Astrocyte (in vitro differentiated cells and primary cell): ENCODE results near the gene KMT5C. TPM values are rescaled to one million over a fixed set of nuclear protein-coding genes. Genes with fewer than 3 reads are reported as not detected.

Source experiments
- DNase-seq: peaks from one replicate; pipeline ENCODE4 v3.0.0-alpha.2; 2010; ENCODE audit warnings: low read depth
- FAIRE-seq: peaks from 2 replicates; lab custom pipeline; 2011; peaks lifted over from hg19 to GRCh38; lab: Jason Lieb, UNC
- H2AFZ ChIP-seq: 2 replicates; pipeline ENCODE4 v1.6.0; 2012; ENCODE audit warnings: low read depth, low read length, inconsistent platforms
- H3K27ac ChIP-seq: 2 replicates; pipeline ENCODE4 v1.5.1; 2011; ENCODE audit warnings: low read depth, low read length, inconsistent platforms
- H3K27me3 ChIP-seq: 2 replicates; pipeline ENCODE4 v1.6.0; 2011; ENCODE audit warnings: low read length, inconsistent platforms; ENCODE audit not compliant: insufficient read depth
- H3K36me3 ChIP-seq: 2 replicates; pipeline ENCODE4 v1.5.1; 2011; ENCODE audit warnings: low read length, inconsistent platforms; ENCODE audit not compliant: insufficient read depth
- H3K4me1 ChIP-seq: 2 replicates; pipeline ENCODE4 v1.5.1; 2011; ENCODE audit warnings: low read length, inconsistent platforms; ENCODE audit not compliant: insufficient read depth
- H3K4me2 ChIP-seq: 2 replicates; pipeline ENCODE4 v1.6.0; 2012; ENCODE audit warnings: low read length, inconsistent platforms
- H3K4me3 ChIP-seq: 2 replicates; pipeline ENCODE4 v1.5.1; 2011; ENCODE audit warnings: low read depth, mild to moderate bottlenecking, low read length, inconsistent platforms; ENCODE audit not compliant: insufficient read depth
- H3K79me2 ChIP-seq: 2 replicates; pipeline ENCODE4 v1.6.0; 2012; ENCODE audit warnings: mild to moderate bottlenecking, low read length, inconsistent platforms; ENCODE audit not compliant: insufficient read depth
- H3K9ac ChIP-seq: 2 replicates; pipeline ENCODE4 v1.6.0; 2012; ENCODE audit warnings: mild to moderate bottlenecking, low read length, inconsistent platforms
- H3K9me3 ChIP-seq: 2 replicates; pipeline ENCODE4 v1.5.1; 2012; ENCODE audit warnings: low read depth, mild to moderate bottlenecking, low read length, inconsistent platforms; ENCODE audit not compliant: insufficient read depth
- H4K20me1 ChIP-seq: 2 replicates; pipeline ENCODE4 v1.6.0; 2012; ENCODE audit warnings: low read length, inconsistent platforms; ENCODE audit not compliant: insufficient read depth
- H3K27ac Mint-ChIP-seq: one replicate; pipeline ENCODE4 v1.8.0; 2021; ENCODE audit warnings: mild to moderate bottlenecking, mixed read lengths; ENCODE audit not compliant: unreplicated experiment
- H3K27me3 Mint-ChIP-seq: one replicate; pipeline ENCODE4 v1.8.0; 2021; ENCODE audit warnings: low read depth, mixed read lengths; ENCODE audit not compliant: unreplicated experiment
- H3K36me3 Mint-ChIP-seq: one replicate; pipeline ENCODE4 v1.8.0; 2021; ENCODE audit warnings: low read depth, mixed read lengths; ENCODE audit not compliant: unreplicated experiment
- H3K4me1 Mint-ChIP-seq: one replicate; pipeline ENCODE4 v1.8.0; 2021; ENCODE audit warnings: low read depth, mixed read lengths; ENCODE audit not compliant: unreplicated experiment
- H3K4me3 Mint-ChIP-seq: one replicate; pipeline ENCODE4 v1.8.0; 2021; ENCODE audit warnings: mild to moderate bottlenecking, moderate library complexity, mixed read lengths; ENCODE audit not compliant: unreplicated experiment
- H3K9me3 Mint-ChIP-seq: one replicate; pipeline ENCODE4 v1.8.0; 2021; ENCODE audit warnings: mild to moderate bottlenecking, mixed read lengths; ENCODE audit not compliant: unreplicated experiment
- EZH2 ChIP-seq: IDR thresholded peaks from 2 replicates; pipeline ENCODE4 v1.6.1; 2012; ENCODE audit warnings: mild to moderate bottlenecking, low read length, inconsistent platforms; ENCODE audit not compliant: insufficient read depth
- total RNA-seq: library from RNA; stranded (reverse); gene quantifications from 2 replicates; pipeline ENCODE4 v1.2.1, GENCODE V29; 2021
- TF ChIP-seq, protein P1 (sequence below): IDR thresholded peaks from 2 replicates; pipeline ENCODE4 v1.5.1; 2011; ENCODE audit warnings: low read depth, mild to moderate bottlenecking, inconsistent platforms, low read length, moderate library complexity; ENCODE audit not compliant: insufficient read depth

KMT5C gene
- total RNA-seq, 1 donor from 2014 or later, result 14.6 TPM

DNA sequence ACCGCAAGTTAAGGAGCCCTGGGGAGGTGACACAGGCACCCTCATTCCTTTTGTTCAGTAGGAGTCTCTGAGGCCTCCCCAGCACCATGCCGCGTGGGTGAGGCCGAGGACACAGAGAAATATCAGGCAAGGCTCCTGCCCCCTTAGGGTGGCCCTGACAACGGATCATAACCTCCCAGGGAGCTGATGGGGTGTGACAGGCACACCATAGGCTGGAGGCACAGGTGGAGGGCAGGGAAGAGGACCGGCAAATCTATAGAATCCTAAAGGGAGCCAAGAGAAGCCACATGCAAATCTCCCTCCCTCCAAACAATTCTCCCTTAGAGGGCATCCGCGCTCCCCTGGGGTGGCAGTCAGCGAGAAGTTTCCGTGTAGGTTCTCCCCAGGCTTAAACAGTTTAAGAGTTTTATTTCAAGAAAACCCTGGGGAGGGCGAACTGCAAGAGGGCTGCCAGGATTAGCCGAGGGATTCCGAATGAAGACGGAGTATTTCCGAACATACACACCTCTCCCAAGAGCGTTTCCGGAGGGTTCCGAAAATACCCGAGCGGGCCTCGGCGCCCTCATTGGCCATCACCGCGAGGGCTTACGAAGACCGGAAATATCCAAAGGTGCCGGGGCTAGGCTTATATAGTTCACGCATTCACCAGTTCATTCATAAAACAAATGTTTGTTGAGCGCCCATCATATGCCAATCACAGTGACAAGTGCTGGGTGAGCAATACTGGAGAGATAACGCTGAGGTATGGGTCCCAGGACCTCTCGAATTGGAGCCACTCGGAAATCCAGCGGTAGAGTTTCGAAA, 45.4 kb downstream of the KMT5C start:
- Histone ChIP-seq H3K4me2 (peak overlapping the region; percentile 97), H3K9ac (peak overlapping the region; percentile 98), H3K4me3 (peak overlapping the region; percentile 95), H3K27ac (peak overlapping the region; percentile 93), H3K79me2 (peaks cover 44% of the 10 kb centered on the region), H3K9me3 (no peaks in the 10 kb centered on the region), H3K27me3 (no peaks in the 10 kb centered on the region), H4K20me1 (peaks cover 43% of the 10 kb centered on the region), H2AFZ (peak overlapping the region; percentile 93), H3K4me1 (peaks cover 46% of the 10 kb centered on the region), H3K36me3 (peaks cover 25% of the 10 kb centered on the region)
- Mint-ChIP-seq H3K9me3 (peaks cover 2% of the 10 kb centered on the region), H3K27me3 (no peaks in the 10 kb centered on the region), H3K27ac (peak overlapping the region; percentile 98), H3K4me1 (peaks cover 27% of the 10 kb centered on the region), H3K36me3 (peaks cover 22% of the 10 kb centered on the region), H3K4me3 (peak overlapping the region; percentile 100)
- DNase-seq (peak; percentile 86), FAIRE-seq (no peak)
- no peak for TF ChIP-seq EZH2
- TF ChIP-seq, protein P1, sequence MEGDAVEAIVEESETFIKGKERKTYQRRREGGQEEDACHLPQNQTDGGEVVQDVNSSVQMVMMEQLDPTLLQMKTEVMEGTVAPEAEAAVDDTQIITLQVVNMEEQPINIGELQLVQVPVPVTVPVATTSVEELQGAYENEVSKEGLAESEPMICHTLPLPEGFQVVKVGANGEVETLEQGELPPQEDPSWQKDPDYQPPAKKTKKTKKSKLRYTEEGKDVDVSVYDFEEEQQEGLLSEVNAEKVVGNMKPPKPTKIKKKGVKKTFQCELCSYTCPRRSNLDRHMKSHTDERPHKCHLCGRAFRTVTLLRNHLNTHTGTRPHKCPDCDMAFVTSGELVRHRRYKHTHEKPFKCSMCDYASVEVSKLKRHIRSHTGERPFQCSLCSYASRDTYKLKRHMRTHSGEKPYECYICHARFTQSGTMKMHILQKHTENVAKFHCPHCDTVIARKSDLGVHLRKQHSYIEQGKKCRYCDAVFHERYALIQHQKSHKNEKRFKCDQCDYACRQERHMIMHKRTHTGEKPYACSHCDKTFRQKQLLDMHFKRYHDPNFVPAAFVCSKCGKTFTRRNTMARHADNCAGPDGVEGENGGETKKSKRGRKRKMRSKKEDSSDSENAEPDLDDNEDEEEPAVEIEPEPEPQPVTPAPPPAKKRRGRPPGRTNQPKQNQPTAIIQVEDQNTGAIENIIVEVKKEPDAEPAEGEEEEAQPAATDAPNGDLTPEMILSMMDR, result no peak

DNA sequence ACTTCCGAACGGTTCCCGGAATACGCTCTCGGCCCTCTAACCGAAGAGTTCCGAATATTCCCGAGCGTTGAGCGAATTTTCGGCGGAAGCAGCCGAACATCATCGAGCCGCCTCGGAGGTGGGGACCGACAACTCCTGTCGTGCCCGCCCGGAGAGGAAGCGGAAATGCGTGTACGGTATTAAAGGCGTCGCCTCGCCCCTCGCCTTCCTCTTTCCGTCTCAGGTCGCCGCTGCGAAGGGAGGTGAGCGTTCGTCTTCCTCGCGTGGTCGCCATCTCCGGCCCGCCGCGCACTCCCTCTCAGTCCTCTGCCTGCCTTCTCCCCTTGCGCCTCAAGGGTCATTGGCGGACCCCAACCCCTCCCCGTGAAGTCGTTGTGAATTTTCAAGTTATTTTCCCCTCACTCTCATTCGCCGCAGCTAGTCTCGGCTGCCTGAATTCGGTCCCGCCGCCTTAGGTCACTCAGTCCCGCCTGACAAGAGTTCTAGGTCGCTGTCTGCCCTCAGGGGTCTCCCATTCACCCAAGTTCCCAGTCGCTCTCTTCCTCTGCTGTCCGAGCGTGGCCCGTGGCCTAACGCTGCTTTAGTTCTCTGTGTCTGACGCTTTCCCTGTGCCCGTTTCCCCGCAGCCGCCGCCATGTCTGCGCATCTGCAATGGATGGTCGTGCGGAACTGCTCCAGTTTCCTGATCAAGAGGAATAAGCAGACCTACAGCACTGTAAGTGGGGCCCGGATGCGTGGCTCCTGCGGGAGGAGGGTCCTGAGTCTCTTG, 46.2 kb downstream of the KMT5C start, which contains the start of gene RPL28:
RPL28 (plus strand) TSS at position 209 of the 769 bp plus-strand sequence; CDS start at position 635, 426 bp downstream.
- Mint-ChIP-seq H3K4me3 (peak within 1 kb of the TSS; percentile 100), H3K27ac (peak within 1 kb of the TSS; percentile 98), H3K27me3 (no peaks in the 10 kb centered on the region), H3K9me3 (peaks cover 2% of the 10 kb centered on the region), H3K36me3 (peaks cover 27% of the 10 kb centered on the region), H3K4me1 (peaks cover 32% of the 10 kb centered on the region)
- Histone ChIP-seq H3K79me2 (peaks cover 50% of the 10 kb centered on the region), H3K4me1 (peaks cover 52% of the 10 kb centered on the region), H3K4me3 (peak within 1 kb of the TSS; percentile 95), H3K9me3 (no peaks in the 10 kb centered on the region), H3K4me2 (peak within 1 kb of the TSS; percentile 97), H3K9ac (peak within 1 kb of the TSS; percentile 98), H3K27ac (peak within 1 kb of the TSS; percentile 93), H3K27me3 (no peaks in the 10 kb centered on the region), H4K20me1 (peaks cover 51% of the 10 kb centered on the region), H3K36me3 (peaks cover 30% of the 10 kb centered on the region), H2AFZ (peak within 1 kb of the TSS; percentile 93)
- no peak for TF ChIP-seq EZH2
- TF ChIP-seq, protein P1, result no peak
- FAIRE-seq (no peak), DNase-seq (peak; percentile 88)
